Left ventricle myocardium inferior (tissue), 1 donor: ENCODE measurements around the gene FNDC1. TPM values are rescaled to one million over a fixed set of nuclear protein-coding genes. Genes with fewer than 3 reads are reported as not detected.
"Not testable (repeated sequence)": the region's sequence is repeated elsewhere in the genome, so short reads cannot be mapped to it uniquely, and the experiment has no call there.

Experiments
- DNase-seq: peaks from one replicate; pipeline ENCODE4 v3.0.0-alpha.2; 2020
- H3K27ac ChIP-seq: fragments of 200-600 bp; replicated peaks from 2 replicates; pipeline ENCODE4 v1.8.0; 2021
- H3K27me3 ChIP-seq: fragments of 200-600 bp; 2 replicates; pipeline ENCODE4 v1.8.0; 2021; ENCODE audit warnings: low read depth
- H3K36me3 ChIP-seq: fragments of 200-600 bp; 2 replicates; pipeline ENCODE4 v1.8.0; 2021
- H3K4me1 ChIP-seq: fragments of 200-600 bp; 2 replicates; pipeline ENCODE4 v1.8.0; 2021
- H3K4me3 ChIP-seq: fragments of 200-600 bp; 2 replicates; pipeline ENCODE4 v1.8.0; 2021; ENCODE audit warnings: mild to moderate bottlenecking, moderate library complexity
- H3K9me3 ChIP-seq: fragments of 200-600 bp; replicated peaks from 2 replicates; pipeline ENCODE4 v1.8.0; 2021
- intact Hi-C: fragments of 100-400 bp; cut with micrococcal nuclease; formaldehyde crosslinking; loops from one replicate; pipeline ENCODE4 v1.11.0; 2022
- total RNA-seq: library from RNA; stranded (reverse); fragmentation: NEBNext Ultra II Directional; extraction: Animal tissue kit (Norgen Biotek cat#: 25700); gene quantifications from one replicate; pipeline ENCODE4 v1.2.1, GENCODE V29; 2021
- TF ChIP-seq, protein P1 (sequence below): fragments of 200-600 bp; IDR thresholded peaks from 2 replicates; pipeline ENCODE4 v1.8.0; 2021; ENCODE audit warnings: antibody characterized with exemption, mild to moderate bottlenecking, borderline replicate concordance
- donor health status: DM: no; HTN: yes; CAD: no; lungs with severe emphysema.

The FNDC1 gene
- total RNA-seq, 1 donor from 2014 or later: 1.8 TPM

DNA sequence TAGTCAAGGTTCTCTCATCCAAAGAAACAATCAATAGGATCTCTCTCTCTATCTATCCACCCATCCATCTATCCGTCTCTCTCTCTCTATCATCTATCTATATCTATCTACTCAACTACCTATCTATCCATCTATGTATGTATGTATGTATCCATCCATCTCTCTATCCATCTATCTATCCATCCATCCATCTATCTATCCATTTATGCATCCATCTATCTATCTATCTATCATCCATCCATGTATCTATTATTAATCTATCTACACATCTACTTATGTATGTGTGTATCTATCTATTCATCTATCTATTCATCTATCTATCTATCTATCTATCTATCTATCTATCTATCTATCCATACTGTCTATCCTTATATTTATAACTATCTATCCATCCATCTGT, 99.3 kb downstream of the FNDC1 start:
- Histone ChIP-seq H3K4me3 (no peak overlapping the region), H3K27ac (no peak overlapping the region), H3K36me3 (no peaks in the 10 kb centered on the region), H3K4me1 (no peaks in the 10 kb centered on the region), H3K27me3 (peaks cover 14% of the 10 kb centered on the region), H3K9me3 (no peaks in the 10 kb centered on the region)
- no peak for DNase-seq
- TF ChIP-seq, protein P1, sequence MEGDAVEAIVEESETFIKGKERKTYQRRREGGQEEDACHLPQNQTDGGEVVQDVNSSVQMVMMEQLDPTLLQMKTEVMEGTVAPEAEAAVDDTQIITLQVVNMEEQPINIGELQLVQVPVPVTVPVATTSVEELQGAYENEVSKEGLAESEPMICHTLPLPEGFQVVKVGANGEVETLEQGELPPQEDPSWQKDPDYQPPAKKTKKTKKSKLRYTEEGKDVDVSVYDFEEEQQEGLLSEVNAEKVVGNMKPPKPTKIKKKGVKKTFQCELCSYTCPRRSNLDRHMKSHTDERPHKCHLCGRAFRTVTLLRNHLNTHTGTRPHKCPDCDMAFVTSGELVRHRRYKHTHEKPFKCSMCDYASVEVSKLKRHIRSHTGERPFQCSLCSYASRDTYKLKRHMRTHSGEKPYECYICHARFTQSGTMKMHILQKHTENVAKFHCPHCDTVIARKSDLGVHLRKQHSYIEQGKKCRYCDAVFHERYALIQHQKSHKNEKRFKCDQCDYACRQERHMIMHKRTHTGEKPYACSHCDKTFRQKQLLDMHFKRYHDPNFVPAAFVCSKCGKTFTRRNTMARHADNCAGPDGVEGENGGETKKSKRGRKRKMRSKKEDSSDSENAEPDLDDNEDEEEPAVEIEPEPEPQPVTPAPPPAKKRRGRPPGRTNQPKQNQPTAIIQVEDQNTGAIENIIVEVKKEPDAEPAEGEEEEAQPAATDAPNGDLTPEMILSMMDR: no peak
- intact Hi-C loops: no loop called here

DNA sequence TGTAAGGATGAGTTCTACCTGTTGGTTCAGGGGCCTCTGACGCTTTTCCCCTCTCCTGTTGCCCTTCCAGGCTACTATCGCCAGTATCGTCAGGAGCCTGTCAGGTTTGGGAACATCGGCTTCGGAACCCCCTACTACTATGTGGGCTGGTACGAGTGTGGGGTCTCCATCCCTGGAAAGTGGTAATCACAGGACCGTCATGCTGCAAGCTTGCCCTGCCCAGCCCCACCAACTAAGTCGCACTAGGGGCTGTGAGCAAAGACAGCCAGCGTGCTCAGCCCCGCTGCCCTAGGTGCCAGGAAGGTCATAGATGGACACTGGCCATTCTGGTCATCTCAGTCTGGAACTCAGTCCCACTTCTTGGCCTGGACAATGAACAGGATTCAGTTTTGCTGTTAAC, 102.1 kb downstream of the FNDC1 start:
- intact Hi-C loops: no loop called here
- no peak for DNase-seq

DNA sequence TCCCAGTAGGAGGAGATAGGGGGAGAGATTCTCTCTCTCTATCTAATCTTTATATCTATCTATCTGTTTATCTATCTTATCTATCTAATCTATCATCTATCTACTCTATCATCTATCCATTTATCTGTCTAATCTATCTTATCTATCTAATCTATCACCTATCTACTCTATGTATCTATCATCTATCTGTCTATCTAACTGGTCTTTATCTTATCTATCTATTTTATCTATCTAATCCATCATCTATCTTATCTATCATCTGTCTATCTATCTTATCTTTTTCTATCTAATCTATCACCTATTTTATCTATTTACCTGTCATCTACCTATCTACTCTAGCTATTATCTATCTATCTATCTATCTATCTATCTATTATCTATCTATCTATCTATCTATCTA, 109.4 kb downstream of the FNDC1 start:
- no peaks in the 10 kb centered on the region for H3K36me3 ChIP-seq
- no peaks in the 10 kb centered on the region for H3K9me3 ChIP-seq
- no peak overlapping the region for H3K27ac ChIP-seq
- H3K4me1 ChIP-seq: no peaks in the 10 kb centered on the region
- DNase-seq: no peak
- H3K4me3 ChIP-seq: no peak overlapping the region
- peaks cover 51% of the 10 kb centered on the region for H3K27me3 ChIP-seq
- TF ChIP-seq, protein P1: no peak
- intact Hi-C loops: no loop called here

More for the DNA sequence above, 102.1 kb downstream of the FNDC1 start:
- no peak overlapping the region for H3K4me3 ChIP-seq
- H3K27ac ChIP-seq: no peak overlapping the region
- H3K27me3 ChIP-seq: peaks cover 24% of the 10 kb centered on the region
- H3K36me3 ChIP-seq: no peaks in the 10 kb centered on the region
- no peaks in the 10 kb centered on the region for H3K4me1 ChIP-seq
- H3K9me3 ChIP-seq: no peaks in the 10 kb centered on the region
- TF ChIP-seq, protein P1: no peak

DNA sequence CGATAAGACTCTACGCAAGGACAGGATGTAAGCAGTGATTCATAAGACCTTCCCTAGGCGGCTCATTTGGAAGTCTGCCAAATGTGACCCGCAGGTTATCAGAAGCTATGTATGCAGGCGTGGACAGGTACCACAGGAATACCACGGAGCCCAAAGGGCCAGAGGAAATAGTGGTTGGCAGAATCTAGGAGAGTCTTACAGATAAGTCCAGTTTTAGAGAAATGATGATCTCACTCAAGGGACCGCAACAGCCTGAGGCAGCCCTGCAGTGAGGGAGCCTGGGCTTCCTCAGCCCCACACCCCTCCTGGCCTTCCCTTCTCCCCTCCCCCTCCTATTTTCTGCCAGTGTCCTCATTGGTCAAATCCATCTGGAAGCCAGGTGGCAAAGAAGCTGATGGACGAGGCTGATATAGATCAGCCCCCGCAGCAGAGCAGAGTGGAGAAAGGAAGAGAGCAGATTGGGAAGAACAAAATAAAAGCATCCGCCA, 110.6 kb downstream of the FNDC1 start:
- H3K36me3 ChIP-seq: no peaks in the 10 kb centered on the region
- DNase-seq: no peak
- intact Hi-C loops: no loop called here
- H3K27me3 ChIP-seq: peaks cover 51% of the 10 kb centered on the region
- H3K9me3 ChIP-seq: peaks cover 3% of the 10 kb centered on the region
- TF ChIP-seq, protein P1: no peak
- H3K4me3 ChIP-seq: no peak overlapping the region
- H3K4me1 ChIP-seq: no peaks in the 10 kb centered on the region
- H3K27ac ChIP-seq: no peak overlapping the region

DNA sequence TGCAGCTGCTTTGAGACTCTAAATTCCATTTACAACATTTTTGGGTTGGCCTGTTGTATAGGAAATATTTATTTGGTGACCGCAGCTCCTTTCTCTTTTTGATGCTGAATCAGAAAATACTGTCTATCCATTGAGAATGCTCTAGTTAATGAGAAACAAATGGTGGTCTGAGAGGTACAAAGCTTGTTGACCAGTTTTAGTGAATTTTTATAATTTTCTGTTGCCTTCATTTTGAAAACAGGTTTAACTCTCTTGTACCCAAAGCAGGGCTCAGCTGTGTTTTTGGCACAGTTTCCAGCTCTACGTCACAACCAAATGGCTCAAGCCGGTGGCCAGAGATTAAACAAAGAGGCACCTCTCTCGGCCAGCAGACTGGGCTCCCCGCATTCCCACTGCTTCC, 113.2 kb downstream of the FNDC1 start:
- no peak for DNase-seq
- Histone ChIP-seq H3K9me3 (peaks cover 22% of the 10 kb centered on the region), H3K4me3 (no peak overlapping the region), H3K36me3 (no peaks in the 10 kb centered on the region), H3K4me1 (no peaks in the 10 kb centered on the region), H3K27me3 (peaks cover 34% of the 10 kb centered on the region), H3K27ac (no peak overlapping the region)
- TF ChIP-seq, protein P1: no peak
- intact Hi-C loops: no loop called here

DNA sequence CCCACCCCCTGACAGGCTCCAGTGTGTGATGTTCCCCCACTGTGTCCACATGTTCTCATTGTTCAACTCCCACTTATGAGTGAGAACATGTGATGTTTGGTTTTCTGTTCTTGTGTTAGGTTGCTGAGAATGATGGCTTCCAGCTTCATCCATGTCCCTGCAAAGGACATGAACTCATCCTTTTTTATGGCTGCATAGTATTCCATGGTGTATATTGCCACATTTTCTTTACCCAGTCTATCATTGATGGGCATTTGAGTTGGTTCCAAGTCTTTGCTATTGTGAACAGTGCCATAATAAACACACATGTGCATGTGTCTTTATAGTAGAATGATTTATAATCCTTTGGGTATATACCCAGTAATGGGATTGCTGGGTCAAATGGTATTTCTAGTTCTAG, 115.5 kb downstream of the FNDC1 start:
- H3K4me1 ChIP-seq, H3K4me3 ChIP-seq, intact Hi-C loops, H3K36me3 ChIP-seq, H3K27ac ChIP-seq, DNase-seq: not testable (repeated sequence)
- peaks cover 19% of the 10 kb centered on the region for H3K27me3 ChIP-seq
- H3K9me3 ChIP-seq: peaks cover 31% of the 10 kb centered on the region
